ENCODE results near the gene CCDC57. TPM values are rescaled to one million over a fixed set of nuclear protein-coding genes. Genes with fewer than 3 reads are reported as not detected.

The CCDC57 gene
- polyA plus RNA-seq, 1 donor (not counting 4 experiments of a cell fraction or from before 2014, with no cell fraction given): 19.2 TPM

GRCh38 chr17:82146663-82147654 lies 65.7 kb downstream of the CCDC57 start:
- Histone ChIP-seq H3K27me3 (ENCODE audit: control insufficient read depth, extremely low read depth, insufficient read depth, low read length) (no peaks in the 10 kb centered on the region), H3K9me3 (ENCODE audit: control insufficient read depth, low read depth, low read length) (no peaks in the 10 kb centered on the region), H3K4me1 (ENCODE audit: control insufficient read depth, extremely low read depth, insufficient read depth, low read length) (no peaks in the 10 kb centered on the region), H2AFZ (ENCODE audit: control insufficient read depth, low read length) (no peak overlapping the region), H3K4me3 (ENCODE audit: control insufficient read depth in 2 of 3, extremely low read depth in 1 of 3, insufficient read depth in 2 of 3, low read depth in 1 of 3, low read length in 3 of 3) (no peak overlapping the region), H3K36me3 (ENCODE audit: control insufficient read depth in 2 of 2, extremely low read depth in 1 of 2, insufficient read depth in 2 of 2, low read length in 2 of 2) (no peaks in the 10 kb centered on the region), H3K4me2 (ENCODE audit: control insufficient read depth, extremely low read depth, insufficient read depth, low read depth, low read length) (no peak overlapping the region), H3K9ac (ENCODE audit: control insufficient read depth, extremely low read depth, insufficient read depth, low read length) (no peak overlapping the region), H3K9me1 (ENCODE audit: control insufficient read depth, extremely low read depth, insufficient read depth, low read length) (no peaks in the 10 kb centered on the region), H3K27ac (ENCODE audit: control insufficient read depth, insufficient read depth, low read length) (no peak overlapping the region), H4K20me1 (ENCODE audit: control insufficient read depth, extremely low read depth, insufficient read depth, low read length) (peaks cover 2% of the 10 kb centered on the region), H3K79me2 (ENCODE audit: control insufficient read depth, insufficient read depth, low read length) (no peaks in the 10 kb centered on the region)
- TF ChIP-seq CTCF (optimal IDR thresholded peaks at IDR 0.05 in 1 of 3, IDR thresholded peaks at IDR 0.05 in 1 of 3, conservative IDR thresholded peaks at IDR 0.05 in 1 of 3; ENCODE audit: extremely low read depth in 1 of 3, insufficient read depth in 2 of 3, low read length in 3 of 3) (no peak), EZH2 (IDR thresholded peaks at IDR 0.05; ENCODE audit: low read length) (no peak)
- DNase-seq (ENCODE audit: low read depth, low spot score) (no peak), FAIRE-seq (no peak)
- dilution Hi-C loops (cut with MboI; ENCODE audit: extremely low pct_ligation_motif_present, low sequenced_read_pairs): no loop called here

- dilution Hi-C loops (cut with MboI; ENCODE audit: extremely low pct_ligation_motif_present, low sequenced_read_pairs): no loop called here
- H2AFZ ChIP-seq (ENCODE audit: control insufficient read depth, low read length): no peak overlapping the region
- no peaks in the 10 kb centered on the region for H3K79me2 ChIP-seq (ENCODE audit: control insufficient read depth, insufficient read depth, low read length)
- H3K27me3 ChIP-seq (ENCODE audit: control insufficient read depth, extremely low read depth, insufficient read depth, low read length): no peaks in the 10 kb centered on the region
- H3K9ac ChIP-seq (ENCODE audit: control insufficient read depth, extremely low read depth, insufficient read depth, low read length): no peak overlapping the region
- no peak for DNase-seq (ENCODE audit: low read depth, low spot score)
- H4K20me1 ChIP-seq (ENCODE audit: control insufficient read depth, extremely low read depth, insufficient read depth, low read length): no peaks in the 10 kb centered on the region
- H3K4me2 ChIP-seq (ENCODE audit: control insufficient read depth, extremely low read depth, insufficient read depth, low read depth, low read length): no peak overlapping the region
- TF ChIP-seq EZH2 (IDR thresholded peaks at IDR 0.05; ENCODE audit: low read length) (no peak), CTCF (optimal IDR thresholded peaks at IDR 0.05 in 1 of 3, IDR thresholded peaks at IDR 0.05 in 1 of 3, conservative IDR thresholded peaks at IDR 0.05 in 1 of 3; ENCODE audit: extremely low read depth in 1 of 3, insufficient read depth in 2 of 3, low read length in 3 of 3) (no peak)
- H3K36me3 ChIP-seq (ENCODE audit: control insufficient read depth in 2 of 2, extremely low read depth in 1 of 2, insufficient read depth in 2 of 2, low read length in 2 of 2): peaks cover 0 to 2% of the 10 kb centered on the region in 2 experiments
- H3K4me1 ChIP-seq (ENCODE audit: control insufficient read depth, extremely low read depth, insufficient read depth, low read length): no peaks in the 10 kb centered on the region
- FAIRE-seq: no peak
- H3K4me3 ChIP-seq (ENCODE audit: control insufficient read depth in 2 of 3, extremely low read depth in 1 of 3, insufficient read depth in 2 of 3, low read depth in 1 of 3, low read length in 3 of 3): no peak overlapping the region
- H3K9me3 ChIP-seq (ENCODE audit: control insufficient read depth, low read depth, low read length): no peaks in the 10 kb centered on the region
- no peak overlapping the region for H3K27ac ChIP-seq (ENCODE audit: control insufficient read depth, insufficient read depth, low read length)
- no peaks in the 10 kb centered on the region for H3K9me1 ChIP-seq (ENCODE audit: control insufficient read depth, extremely low read depth, insufficient read depth, low read length)
Measured at GRCh38 chr17:82145550-82146155, 67.0 kb downstream of the CCDC57 start.

Data from keratinocyte (primary cell).